Measurements from ENCODE around the gene GABRB1.

GABRB1 gene

GRCh38 chr4:47222276-47222675 lies 190.9 kb downstream of the GABRB1 start:
- no peak for DNase-seq
- Mint-ChIP-seq H3K9me3 (no peaks in the 10 kb centered on the region), H3K36me3 (ENCODE audit: low read depth) (no peaks in the 10 kb centered on the region), H3K27ac (no peak overlapping the region), H3K4me1 (no peaks in the 10 kb centered on the region), H3K4me3 (no peak overlapping the region), H3K27me3 (ENCODE audit: low read depth, poor library complexity) (peaks cover 5% of the 10 kb centered on the region)
- TF ChIP-seq CTCF (IDR thresholded peaks at IDR 0.05), result no peak

- Mint-ChIP-seq H3K9me3 (no peaks in the 10 kb centered on the region), H3K36me3 (ENCODE audit: low read depth) (no peaks in the 10 kb centered on the region), H3K27ac (no peak overlapping the region), H3K4me3 (no peak overlapping the region), H3K27me3 (ENCODE audit: low read depth, poor library complexity) (peaks cover 10% of the 10 kb centered on the region), H3K4me1 (no peaks in the 10 kb centered on the region)
- TF ChIP-seq CTCF (IDR thresholded peaks at IDR 0.05), result no peak
- DNase-seq, result no peak
Observed at GRCh38 chr4:47224361-47224760, 193.0 kb downstream of the GABRB1 start.

GRCh38 chr4:47235721-47236120 lies 204.4 kb downstream of the GABRB1 start:
- H3K36me3 Mint-ChIP-seq (ENCODE audit: low read depth), result no peaks in the 10 kb centered on the region
- H3K4me1 Mint-ChIP-seq, result no peaks in the 10 kb centered on the region
- H3K9me3 Mint-ChIP-seq, result no peaks in the 10 kb centered on the region
- DNase-seq, result no peak
- H3K27ac Mint-ChIP-seq, result no peak overlapping the region
- peaks cover 4% of the 10 kb centered on the region for H3K27me3 Mint-ChIP-seq (ENCODE audit: low read depth, poor library complexity)
- no peak overlapping the region for H3K4me3 Mint-ChIP-seq
- no peak for TF ChIP-seq CTCF (IDR thresholded peaks at IDR 0.05)

- H3K36me3 Mint-ChIP-seq (ENCODE audit: low read depth), result no peaks in the 10 kb centered on the region
- H3K4me1 Mint-ChIP-seq, result no peaks in the 10 kb centered on the region
- TF ChIP-seq CTCF (IDR thresholded peaks at IDR 0.05), result no peak
- H3K9me3 Mint-ChIP-seq, result peaks cover 3% of the 10 kb centered on the region
- no peak overlapping the region for H3K4me3 Mint-ChIP-seq
- H3K27me3 Mint-ChIP-seq (ENCODE audit: low read depth, poor library complexity), result peaks cover 4% of the 10 kb centered on the region
- no peak for DNase-seq
- no peak overlapping the region for H3K27ac Mint-ChIP-seq
Observed at GRCh38 chr4:47238667-47239066, 207.3 kb downstream of the GABRB1 start.

GRCh38 chr4:47239649-47240048 lies 208.3 kb downstream of the GABRB1 start:
- peaks cover 5% of the 10 kb centered on the region for H3K27me3 Mint-ChIP-seq (ENCODE audit: low read depth, poor library complexity)
- H3K36me3 Mint-ChIP-seq (ENCODE audit: low read depth), result no peaks in the 10 kb centered on the region
- H3K4me1 Mint-ChIP-seq, result no peaks in the 10 kb centered on the region
- H3K9me3 Mint-ChIP-seq, result peaks cover 3% of the 10 kb centered on the region
- H3K4me3 Mint-ChIP-seq, result no peak overlapping the region
- no peak for TF ChIP-seq CTCF (IDR thresholded peaks at IDR 0.05)
- H3K27ac Mint-ChIP-seq, result no peak overlapping the region
- no peak for DNase-seq

- DNase-seq, result no peak
- Mint-ChIP-seq H3K27ac (no peak overlapping the region), H3K9me3 (peaks cover 9% of the 10 kb centered on the region), H3K36me3 (ENCODE audit: low read depth) (no peaks in the 10 kb centered on the region), H3K4me1 (no peaks in the 10 kb centered on the region), H3K4me3 (no peak overlapping the region), H3K27me3 (ENCODE audit: low read depth, poor library complexity) (peaks cover 3% of the 10 kb centered on the region)
- TF ChIP-seq CTCF (IDR thresholded peaks at IDR 0.05), result no peak
Observed at GRCh38 chr4:47251348-47252135, 220.2 kb downstream of the GABRB1 start.

Data from nephron progenitor cell (in vitro differentiated cells).